Activated CD4-positive, alpha-beta T cell treated with anti-CD3 and anti-CD28 coated beads, Interleukin-2, amount 50 U/mL, for 16 hours (primary cell): ENCODE data around the gene CSK.
A peak's percentile ranks its signal among the peaks of the same experiment; 100 is the strongest.

ENCODE experiments used
- DNase-seq: peaks from one replicate; pipeline ENCODE4 v3.0.0-alpha.2; 2020

CSK gene

DNA sequence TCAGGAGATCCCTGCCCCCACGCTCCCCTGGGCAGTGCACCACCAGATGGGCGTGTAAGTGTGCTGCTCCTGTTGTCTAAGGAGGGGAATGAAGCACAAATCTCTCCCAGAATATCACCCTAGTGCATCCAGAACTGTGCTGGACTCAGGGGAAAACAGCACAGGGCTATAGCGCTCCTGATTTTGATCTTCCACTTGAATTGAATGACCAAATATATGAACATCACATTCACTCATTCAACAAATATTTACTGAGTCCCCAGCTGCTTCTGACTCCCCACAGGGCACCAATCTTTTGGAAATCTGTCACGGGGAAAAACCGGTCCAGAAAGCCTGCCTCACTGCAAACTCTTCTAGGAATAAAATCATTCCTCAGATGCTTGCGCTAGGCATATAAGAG, 47.0 kb downstream of the CSK start:
- DNase-seq, result no peak

DNA sequence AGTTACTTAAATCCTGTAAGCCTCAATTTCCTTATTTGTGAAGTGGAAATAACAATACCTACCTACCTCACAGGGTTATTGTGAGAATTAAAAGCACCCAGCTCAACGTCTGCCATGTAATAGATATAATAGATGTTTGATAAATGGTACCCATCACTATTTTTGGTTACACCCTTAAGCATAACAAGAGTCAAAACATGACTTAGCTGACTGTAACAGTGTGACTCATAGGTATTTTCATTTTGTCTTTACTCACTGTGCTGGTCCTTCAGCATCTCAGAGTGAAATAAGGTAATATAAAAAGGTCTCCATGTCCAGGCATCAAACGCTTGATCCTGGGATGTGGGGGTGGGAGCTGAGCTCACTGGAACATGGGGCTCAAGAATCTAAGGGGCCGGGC, 47.6 kb downstream of the CSK start:
- peak; percentile 63 for DNase-seq

- no peak for DNase-seq
Observed at GRCh38 chr15:74829991-74830390, 48.1 kb downstream of the CSK start.

GRCh38 chr15:74830868-74831267, 49.0 kb downstream of the CSK start:
- no peak for DNase-seq

- no peak for DNase-seq
Observed at GRCh38 chr15:74831813-74832495, 50.1 kb downstream of the CSK start.

DNA sequence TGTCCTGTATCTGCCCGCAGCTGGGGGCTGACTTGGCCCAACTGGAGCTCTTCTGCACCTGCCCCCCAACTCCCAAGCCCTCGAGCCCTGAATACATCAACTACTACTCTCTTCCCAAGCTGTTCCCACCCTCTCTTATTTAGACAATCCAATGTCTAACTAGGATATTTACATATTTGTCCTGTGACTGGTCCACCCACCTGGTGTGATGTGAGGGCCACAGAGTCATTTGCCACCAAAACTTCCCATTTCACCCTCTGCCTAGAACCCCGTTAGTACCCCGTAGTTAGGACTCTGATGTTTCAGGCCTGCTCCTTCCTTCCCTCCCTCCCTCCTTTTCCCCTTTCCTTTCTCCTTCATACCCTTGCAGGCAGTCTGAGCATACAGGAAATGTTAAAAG, 50.9 kb downstream of the CSK start:
- no peak for DNase-seq

DNA sequence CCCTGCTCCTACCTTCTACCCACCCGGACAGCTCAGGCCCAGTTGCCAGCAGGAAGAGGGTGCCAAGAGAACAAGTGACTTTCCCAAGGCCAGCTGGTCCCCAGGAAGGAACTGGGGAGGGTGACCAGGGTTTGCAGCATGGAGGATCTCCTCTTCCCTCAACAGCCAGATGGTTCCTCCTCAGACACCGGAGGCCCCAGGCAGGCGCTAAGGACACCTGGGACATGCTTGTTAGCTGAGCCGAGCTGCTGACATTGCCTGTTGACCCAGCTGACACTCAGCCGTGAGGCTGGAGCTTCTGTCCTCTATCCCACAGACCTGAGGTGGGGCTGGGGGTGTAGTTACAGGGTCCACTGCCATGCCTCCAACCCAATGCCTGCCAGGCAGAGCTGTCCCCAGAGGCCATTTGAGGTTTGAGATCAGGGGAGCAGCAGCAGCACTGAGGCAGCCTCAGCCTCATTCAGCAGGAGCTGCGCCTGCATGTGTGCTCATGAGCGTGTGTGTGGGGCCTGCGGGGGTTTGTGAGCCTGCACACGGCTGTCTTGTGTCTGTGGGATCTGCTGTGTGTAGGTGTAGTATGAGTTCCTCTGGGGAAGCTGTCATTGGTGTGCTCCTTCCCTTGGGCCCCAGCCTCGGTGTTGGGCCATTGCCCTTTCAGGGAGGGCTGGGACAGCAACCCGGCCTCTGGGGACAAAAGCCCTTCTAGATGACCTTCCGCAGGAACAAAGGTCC, 51.7 kb downstream of the CSK start:
- no peak for DNase-seq

GRCh38 chr15:74835312-74835823, 53.5 kb downstream of the CSK start:
- DNase-seq, result peak; percentile 46

DNA sequence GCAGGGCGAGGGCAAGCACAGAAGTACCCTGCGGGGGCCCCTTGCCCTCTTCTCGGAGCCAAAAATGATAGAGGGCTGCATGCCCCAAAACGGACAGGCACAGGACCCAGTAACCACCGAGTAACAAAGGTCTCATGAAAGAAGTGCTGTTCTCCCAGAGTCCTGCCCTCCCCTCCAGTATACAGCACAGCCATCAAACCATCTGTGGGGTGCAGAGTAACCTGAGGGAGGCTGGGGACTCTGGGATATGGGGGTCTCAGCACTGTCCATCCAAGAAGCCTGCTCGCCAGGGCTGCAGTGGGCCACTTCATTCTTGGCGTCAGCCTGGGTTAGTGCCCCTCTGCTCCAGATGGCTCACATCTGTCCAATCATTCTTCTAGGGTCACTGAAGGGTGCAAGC, 55.0 kb downstream of the CSK start:
- no peak for DNase-seq

GRCh38 chr15:74837482-74838136, 55.7 kb downstream of the CSK start:
- DNase-seq, result no peak

DNA sequence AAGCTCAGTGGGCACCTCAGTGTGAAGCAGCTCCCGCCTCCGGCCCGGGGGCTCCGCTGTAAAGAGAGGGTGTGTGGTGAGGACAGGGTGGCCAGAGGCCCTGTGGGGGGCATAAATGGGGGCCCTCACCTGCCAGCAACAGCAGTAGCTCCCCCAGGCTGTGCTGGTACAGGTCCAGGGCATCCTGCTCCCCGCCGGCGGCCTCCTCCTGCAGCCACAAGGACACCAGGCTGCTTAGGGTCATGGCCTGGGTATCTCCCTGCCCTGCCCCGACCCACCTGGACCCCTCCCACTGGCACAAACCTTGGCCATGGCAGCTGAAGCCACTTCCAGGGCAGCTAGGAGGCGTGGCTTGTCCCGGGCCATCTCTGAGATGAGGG, 56.2 kb downstream of the CSK start:
- no peak for DNase-seq

GRCh38 chr15:74838746-74839525, 57.1 kb downstream of the CSK start:
- no peak for DNase-seq

- no peak for DNase-seq
Observed at GRCh38 chr15:74839526-74840395, 57.9 kb downstream of the CSK start.

- DNase-seq, result no peak
Observed at GRCh38 chr15:74840851-74841775, 59.2 kb downstream of the CSK start.

DNA sequence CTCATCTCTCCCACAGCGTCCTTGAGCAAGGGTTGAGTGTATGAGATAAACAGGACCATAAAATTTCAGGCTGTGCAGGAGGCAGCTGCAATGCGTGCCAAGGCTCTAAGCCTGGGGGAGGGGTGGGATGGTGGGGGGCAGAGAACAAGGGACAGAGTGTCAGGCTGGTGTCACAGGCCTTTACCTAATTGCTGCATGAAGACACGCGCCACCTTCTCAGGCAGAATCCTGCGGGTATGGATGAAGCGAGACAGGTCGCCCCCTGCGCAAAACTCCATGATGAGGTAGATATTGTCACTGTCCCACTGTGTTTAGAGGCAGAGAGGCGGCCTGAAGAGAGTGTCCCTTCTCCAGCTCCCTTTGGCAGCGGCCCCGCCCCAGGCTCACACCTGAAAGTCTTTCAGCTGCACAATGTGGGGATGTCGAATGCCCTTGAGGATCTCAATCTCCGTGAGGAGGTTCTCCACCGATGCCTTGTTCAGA, 60.1 kb downstream of the CSK start:
- no peak for DNase-seq

DNA sequence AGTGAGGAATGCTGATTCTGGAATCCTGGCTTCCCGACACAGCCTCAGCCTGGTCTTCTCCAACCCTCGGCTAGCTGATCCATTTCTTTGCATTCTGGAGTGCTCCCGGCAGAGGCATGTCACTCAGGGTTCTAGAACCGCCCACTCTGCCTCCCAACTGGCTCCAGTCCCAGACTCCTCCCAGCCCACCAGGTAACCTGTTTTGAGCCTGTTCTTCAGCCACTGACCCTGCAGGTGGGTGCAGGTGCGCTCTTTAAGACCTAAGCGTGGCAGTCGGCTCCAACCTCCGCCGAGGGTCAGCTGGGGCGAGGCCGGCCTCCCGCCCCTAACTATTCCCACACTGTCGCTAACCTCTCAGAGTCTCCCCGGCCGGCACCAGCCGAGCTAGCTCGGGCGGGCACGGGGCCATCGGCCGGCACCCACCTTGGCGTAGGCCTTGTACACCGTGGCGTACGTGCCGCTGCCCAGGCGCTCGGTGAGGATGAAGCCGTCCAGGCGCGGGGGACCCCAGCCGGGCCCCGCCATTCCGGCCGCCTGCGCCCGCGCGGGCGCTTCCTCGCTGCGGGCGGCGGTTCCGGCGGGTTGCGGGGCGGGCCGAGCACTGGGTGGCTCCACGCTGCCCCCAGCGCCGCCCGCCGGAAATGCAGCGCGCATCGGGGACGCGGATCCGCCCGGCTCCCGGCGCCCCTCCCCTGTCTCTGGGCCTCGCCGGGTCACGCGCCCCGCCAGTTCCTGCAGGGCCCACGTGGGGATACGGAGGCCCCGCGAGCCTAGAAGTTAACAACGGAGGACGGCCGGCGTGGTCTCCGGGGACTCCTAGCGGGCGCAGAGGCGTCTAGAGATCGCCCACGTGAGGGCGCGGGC, 60.9 kb downstream of the CSK start, which contains the start of gene ULK3:
Gene ULK3, minus strand, starts transcription at position 576 of the 864 bp plus-strand sequence. Its CDS starts 51 bp downstream, at position 525.
- peak; percentile 93 for DNase-seq

GRCh38 chr15:74843445-74843828, 61.6 kb downstream of the CSK start:
- no peak for DNase-seq

- DNase-seq, result no peak
Observed at GRCh38 chr15:74843891-74844299, 62.0 kb downstream of the CSK start.

GRCh38 chr15:74844319-74845207, 62.7 kb downstream of the CSK start:
- no peak for DNase-seq
